GM12878 (cell line): Measurements from ENCODE around the gene HSBP1L1. TPM values are rescaled to one million over a fixed set of nuclear protein-coding genes. Genes with fewer than 3 reads are reported as not detected.

Source experiments
- ATAC-seq: fragments of 200-7000 bp; cut with Tn5 transposase; 3 replicates; pipeline ENCODE4 v1.9.1; 2020; ENCODE audit warnings: mild to moderate bottlenecking, moderate library complexity
- BruUV-seq: library from RNA; stranded (reverse); fragments of 400-500 nt; replicated peaks from 2 replicates; lab custom pipeline; 2021; lab: Mats Ljungman, UMichigan
- CTCF ChIA-PET: fragments of 300-600 bp; sonication (Branson Sonifier 250); formaldehyde crosslinking; extraction: SDS; loops from one replicate; lab custom pipeline; 2021; ENCODE audit warnings: inconsistent platforms; lab: Yijun Ruan, JAX
- POLR2A ChIA-PET: fragments of 350-600 bp; formaldehyde crosslinking; extraction: SDS; loops from one replicate; lab custom pipeline; 2021; ENCODE audit warnings: inconsistent platforms; lab: Charles Lee
- RAD21 ChIA-PET: fragments of 300-600 bp; sonication (Branson Sonifier 250); formaldehyde crosslinking; loops from one replicate; lab custom pipeline; 2023; ENCODE audit warnings: antibody characterized with exemption; ENCODE audit not compliant: unreplicated experiment; lab: Charles Lee
- SMC1A ChIA-PET: fragments of 300-600 bp; sonication (Branson Sonifier 250); formaldehyde crosslinking; loops from one replicate; lab custom pipeline; 2023; ENCODE audit not compliant: unreplicated experiment, uncharacterized antibody; lab: Charles Lee
- DNase-seq: peaks from one replicate; pipeline ENCODE4 v3.0.0-alpha.2; 2011; ENCODE audit warnings: low read depth, low spot score
- FAIRE-seq: peaks from 3 replicates; lab custom pipeline; 2011; peaks lifted over from hg19 to GRCh38; lab: Jason Lieb, UNC
- H2AFZ ChIP-seq: 2 replicates; pipeline ENCODE4 v1.6.0; 2011; ENCODE audit warnings: low read depth, low read length, control low read depth; ENCODE audit not compliant: control insufficient read depth
- H3K27ac ChIP-seq: 2 replicates; pipeline ENCODE4 v1.5.1; 2011; ENCODE audit warnings: control low read depth; ENCODE audit not compliant: control insufficient read depth, insufficient read depth
- H3K27me3 ChIP-seq, 2 experiments: replicated peaks in 1 of 2; 2 replicates each; pipeline versions ENCODE4 v1.6.0 to v1.6.1; 2011; ENCODE audit warnings: low read length in 1 of 2; ENCODE audit not compliant: control insufficient read depth in 2 of 2, insufficient read depth in 2 of 2
- H3K36me3 ChIP-seq, 2 experiments: 2 replicates each; pipeline ENCODE4 v1.5.1; 2011; ENCODE audit warnings: low read length in 1 of 2; ENCODE audit not compliant: control insufficient read depth in 2 of 2, insufficient read depth in 2 of 2
- H3K4me1 ChIP-seq: 2 replicates; pipeline ENCODE4 v1.6.1; 2011; ENCODE audit warnings: mild to moderate bottlenecking, low read length, moderate library complexity, mixed read lengths; ENCODE audit not compliant: control insufficient read depth, insufficient read depth
- H3K4me2 ChIP-seq: 2 replicates; pipeline ENCODE4 v1.6.0; 2011; ENCODE audit warnings: control low read depth; ENCODE audit not compliant: control insufficient read depth, insufficient read depth
- H3K4me3 ChIP-seq: fragments of 200-600 bp; sonication (generic); 2 replicates; pipeline ENCODE4 v1.5.1; 2016
- H3K79me2 ChIP-seq: 2 replicates; pipeline ENCODE4 v1.6.0; 2011; ENCODE audit warnings: low read length; ENCODE audit not compliant: control insufficient read depth, insufficient read depth
- H3K9ac ChIP-seq: 2 replicates; pipeline ENCODE4 v1.8.0; 2011; ENCODE audit warnings: low read length, control low read depth, mixed read lengths; ENCODE audit not compliant: control insufficient read depth, insufficient read depth
- H3K9me3 ChIP-seq: replicated peaks from 3 replicates; pipeline ENCODE4 v1.5.1; 2011; ENCODE audit warnings: mild to moderate bottlenecking, low read length; ENCODE audit not compliant: control insufficient read depth, insufficient read depth
- H4K20me1 ChIP-seq: 2 replicates; pipeline ENCODE4 v1.6.0; 2011; ENCODE audit not compliant: control insufficient read depth, insufficient read depth
- BMI1 ChIP-seq: fragments of 450-650 bp; IDR thresholded peaks from 2 replicates; pipeline ENCODE4 v1.6.1; 2016; ENCODE audit warnings: mild to moderate bottlenecking, moderate library complexity, borderline replicate concordance
- DPF2 ChIP-seq: fragments of 450-650 bp; IDR thresholded peaks from 2 replicates; pipeline ENCODE4 v1.6.1; 2017; ENCODE audit warnings: mild to moderate bottlenecking
- ETV6 ChIP-seq, 2 experiments: fragments of 450-650 bp in 1 of 2; IDR thresholded peaks in 1 of 2; conservative IDR thresholded peaks in 1 of 2; 2 replicates each; pipeline ENCODE4 v1.6.1; 2014; ENCODE audit warnings: antibody characterized with exemption in 1 of 2, borderline replicate concordance in 1 of 2, low read depth in 1 of 2, mild to moderate bottlenecking in 1 of 2, moderate library complexity in 1 of 2
- GABPA ChIP-seq: IDR thresholded peaks from 2 replicates; pipeline ENCODE4 v1.6.1; 2014; ENCODE audit warnings: antibody characterized with exemption, low read depth, mild to moderate bottlenecking, inconsistent platforms
- IRF5 ChIP-seq: fragments of 450-650 bp; IDR thresholded peaks from 2 replicates; pipeline ENCODE4 v1.6.1; 2017; ENCODE audit warnings: borderline replicate concordance
- JUNB ChIP-seq: IDR thresholded peaks from 2 replicates; pipeline ENCODE4 v1.6.1; 2016; ENCODE audit warnings: antibody characterized with exemption, mild to moderate bottlenecking
- MEF2A ChIP-seq: IDR thresholded peaks from 2 replicates; pipeline ENCODE4 v1.6.1; 2011; ENCODE audit warnings: low read depth, mild to moderate bottlenecking, low read length, moderate library complexity; ENCODE audit not compliant: insufficient read depth
- NFYA ChIP-seq: IDR thresholded peaks from 2 replicates; pipeline ENCODE4 v1.6.1; 2011; ENCODE audit warnings: low read depth, mild to moderate bottlenecking, low read length, improper control_type of control experiment, borderline replicate concordance
- PAX8 ChIP-seq: fragments of 450-650 bp; IDR thresholded peaks from 2 replicates; pipeline ENCODE4 v1.6.1; 2017; ENCODE audit warnings: mild to moderate bottlenecking, moderate library complexity
- RAD21 ChIP-seq: IDR thresholded peaks from 2 replicates; pipeline ENCODE4 v1.6.1; 2011; ENCODE audit warnings: mild to moderate bottlenecking, low read depth, low read length, moderate library complexity; ENCODE audit not compliant: insufficient read depth
- RELB ChIP-seq: fragments of 450-650 bp; IDR thresholded peaks from 2 replicates; pipeline ENCODE4 v1.6.1; 2017; ENCODE audit warnings: low read depth, mild to moderate bottlenecking, moderate library complexity
- SMARCA5 ChIP-seq: fragments of 450-650 bp; IDR thresholded peaks from 2 replicates; pipeline ENCODE4 v1.6.1; 2017; ENCODE audit warnings: mild to moderate bottlenecking
- SP1 ChIP-seq: IDR thresholded peaks from one replicate; pipeline ENCODE4 v1.6.1; 2011; ENCODE audit warnings: low read depth, low read length
- USF2 ChIP-seq: IDR thresholded peaks from 2 replicates; pipeline ENCODE4 v1.6.1; 2011; ENCODE audit warnings: low read depth, low read length, improper control_type of control experiment, borderline replicate concordance
- YBX1 ChIP-seq: fragments of 450-650 bp; IDR thresholded peaks from 2 replicates; pipeline ENCODE4 v1.6.1; 2016; ENCODE audit warnings: antibody characterized with exemption
- ZBTB33 ChIP-seq: fragments of 450-650 bp; IDR thresholded peaks from 2 replicates; pipeline ENCODE4 v1.6.1; 2017; ENCODE audit warnings: mild to moderate bottlenecking
- WGBS: methylation state at CpG from one replicate; pipeline ENCODE4 v1.1.6; 2016; ENCODE audit warnings: low lambda C conversion rate; ENCODE audit not compliant: insufficient replicate concordance, insufficient coverage; ENCODE audit errors: missing lambda C conversion rate; 5-methylcytosine and 5-hydroxymethylcytosine counted together
- in situ Hi-C: fragments of 300-500 bp; cut with MboI; formaldehyde crosslinking; loops from 9 replicates; pipeline ENCODE4 v1.14.3; 2018; ENCODE audit warnings: mixed read lengths
- intact Hi-C: fragments of 100-400 bp; cut with micrococcal nuclease; formaldehyde crosslinking; loops from one replicate; pipeline ENCODE4 v1.14.2; 2022; ENCODE audit not compliant: unreplicated experiment
- polyA plus RNA-seq, 11 experiments: library from polyadenylated mRNA; depleted of rRNA in 4 of 11; unstranded in 6 of 11; stranded (reverse) in 5 of 11; fragments of >200 nt; fragmentation: Nextera tagmentation in 4 of 11; fragmentation: Illumina TruSeq in 1 of 11; extraction: Ambion mirVana in 4 of 11; extraction: Trizol in 1 of 11; gene quantifications; 1 replicate in 1 of 11; 2 replicates in 10 of 11; pipeline versions ENCODE4 v1.2.1 to v1.2.3, GENCODE V29; 2011 to 2016; ENCODE audit warnings: inconsistent platforms in 2 of 11, missing spikeins in 2 of 11, low read depth in 1 of 11
- total RNA-seq, 4 experiments: library from RNA; depleted of rRNA in 3 of 4; stranded (reverse); fragments of >200 nt in 3 of 4; fragmentation: Illumina TruSeq in 1 of 4; extraction: Trizol in 1 of 4; gene quantifications; 2 replicates each; pipeline versions ENCODE4 v1.2.1 to v1.2.3, GENCODE V29; 2013 to 2021

HSBP1L1 gene
- total and polyA plus RNA-seq, 10 of the 15 experiments (the other 5 are each of a cell fraction or from before 2014, with no cell fraction given) = 0.97 to 14.0 (median 6.9) TPM; not detected in 1

- no TSS peak for BruUV-seq
- TF ChIP-seq NFYA (no peak), BMI1 (no peak), RAD21 (no peak), ETV6 (conservative IDR thresholded peaks at IDR 0.05 in 1 of 2, IDR thresholded peaks at IDR 0.05 in 1 of 2; ENCODE audit: borderline replicate concordance in 1 of 2, low read depth in 1 of 2) (no peak), GABPA (no peak), YBX1 (no peak), USF2 (no peak), IRF5 (no peak), MEF2A (no peak), DPF2 (no peak), PAX8 (no peak), JUNB (no peak), RELB (no peak), ZBTB33 (no peak), SMARCA5 (no peak), SP1 (no peak)
- no peak overlapping the region for H3K9ac ChIP-seq
- no peaks in the 10 kb centered on the region for H3K4me1 ChIP-seq
- H3K4me3 ChIP-seq = no peak overlapping the region
- no peaks in the 10 kb centered on the region for H4K20me1 ChIP-seq
- no peak overlapping the region for H3K27ac ChIP-seq
- no peaks in the 10 kb centered on the region for H3K79me2 ChIP-seq
- no peaks in the 10 kb centered on the region for H3K27me3 ChIP-seq
- H3K9me3 ChIP-seq = peaks cover 4% of the 10 kb centered on the region; the same call in 1 of the 3 replicates
- in situ Hi-C loops = no loop called here
- ChIA-PET CTCF (no interaction called here), POLR2A (no interaction called here), RAD21 (no interaction called here), SMC1A (no interaction called here)
- intact Hi-C loops = no loop called here
- FAIRE-seq = no peak
- no peak for ATAC-seq
- H2AFZ ChIP-seq = no peak overlapping the region
- H3K4me2 ChIP-seq = no peak overlapping the region
- no peaks in the 10 kb centered on the region for H3K36me3 ChIP-seq
- WGBS = 16% methylated on average over 12 of the region's 12 CpGs
- DNase-seq = no peak
Observed at GRCh38 chr18:80004600-80005342, 40.3 kb downstream of the HSBP1L1 start.
